HepG2 (cell line): Measurements from ENCODE around the gene NHERF2. TPM values are rescaled to one million over a fixed set of nuclear protein-coding genes. Genes with fewer than 3 reads are reported as not detected.
A peak's percentile ranks its signal among the peaks of the same experiment; 100 is the strongest.

Experiments
- CC2D1A ChIP-seq: sonication (generic); formaldehyde crosslinking; IDR thresholded peaks from 2 replicates; pipeline ENCODE4 v1.8.1; 2023; ENCODE audit warnings: mild to moderate bottlenecking, missing genetic modification reagents
- ELF4 ChIP-seq: sonication (generic); formaldehyde crosslinking; IDR thresholded peaks from 2 replicates; pipeline ENCODE4 v1.5.0; 2020; ENCODE audit warnings: missing genetic modification reagents, mild to moderate bottlenecking, moderate library complexity, borderline replicate concordance
- FOXA1 ChIP-seq, 2 experiments: fragments of 450-650 bp in 1 of 2; sonication (generic) in 1 of 2; formaldehyde crosslinking in 1 of 2; IDR thresholded peaks; 2 replicates each; pipeline versions ENCODE4 v1.4.0 to v1.6.1; 2016 to 2020; ENCODE audit warnings: missing genetic modification reagents in 1 of 2
- HES4 ChIP-seq: sonication (generic); formaldehyde crosslinking; IDR thresholded peaks from 2 replicates; pipeline ENCODE4 v1.9.0; 2021; ENCODE audit warnings: mild to moderate bottlenecking, missing genetic modification reagents, borderline replicate concordance
- HNRNPH1 ChIP-seq: fragments of 200-400 bp; formaldehyde crosslinking; optimal IDR thresholded peaks from 2 replicates; pipeline ENCODE3; 2017; ENCODE audit warnings: mild to moderate bottlenecking, low read depth, low read length
- KDM1A ChIP-seq: IDR thresholded peaks from 2 replicates; pipeline ENCODE4 v1.6.1; 2016; ENCODE audit warnings: missing compliant biosample characterization
- KDM3A ChIP-seq: IDR thresholded peaks from 2 replicates; pipeline ENCODE4 v1.6.1; 2018; ENCODE audit warnings: low read depth, missing compliant biosample characterization
- KLF16 ChIP-seq, 2 experiments: sonication (generic) in 1 of 2; formaldehyde crosslinking in 1 of 2; IDR thresholded peaks; 2 replicates each; pipeline versions ENCODE4 v1.6.1 to v1.8.0; 2016 to 2023; ENCODE audit warnings: missing genetic modification reagents in 2 of 2, missing compliant biosample characterization in 1 of 2
- NKX3-1 ChIP-seq: sonication (generic); formaldehyde crosslinking; IDR thresholded peaks from 2 replicates; pipeline ENCODE4 v1.5.0; 2020; ENCODE audit warnings: missing genetic modification reagents
- SKIL ChIP-seq: sonication (generic); formaldehyde crosslinking; IDR thresholded peaks from 2 replicates; pipeline ENCODE4 v1.8.0; 2022; ENCODE audit warnings: missing genetic modification reagents, mild to moderate bottlenecking, moderate library complexity, borderline replicate concordance
- SMC3 ChIP-seq: IDR thresholded peaks from 2 replicates; pipeline ENCODE4 v1.6.1; 2011; ENCODE audit warnings: low read length, improper control_type of control experiment
- SNAI1 ChIP-seq: sonication (generic); formaldehyde crosslinking; IDR thresholded peaks from 2 replicates; pipeline ENCODE4 v1.5.0; 2020; ENCODE audit warnings: mild to moderate bottlenecking, missing genetic modification reagents, borderline replicate concordance
- SSRP1 ChIP-seq: IDR thresholded peaks from 2 replicates; pipeline ENCODE4 v1.6.1; 2016; ENCODE audit warnings: control low read depth
- STAG1 ChIP-seq: sonication (generic); formaldehyde crosslinking; IDR thresholded peaks from 2 replicates; pipeline ENCODE4 v1.4.0; 2020; ENCODE audit warnings: missing genetic modification reagents
- TAF15 ChIP-seq: fragments of 200-400 bp; formaldehyde crosslinking; IDR thresholded peaks from one replicate; pipeline ENCODE4 v1.6.1; 2018; ENCODE audit warnings: mild to moderate bottlenecking, low read depth, low read length; ENCODE audit not compliant: poor library complexity, severe bottlenecking
- ZFX ChIP-seq: sonication (generic); formaldehyde crosslinking; IDR thresholded peaks from 2 replicates; pipeline ENCODE4 v1.4.0; 2020; ENCODE audit warnings: mild to moderate bottlenecking, low read depth, missing genetic modification reagents, moderate library complexity
- ZNF224 ChIP-seq: sonication (generic); formaldehyde crosslinking; IDR thresholded peaks from 2 replicates; pipeline ENCODE4 v1.5.0; 2020; ENCODE audit warnings: mild to moderate bottlenecking, missing genetic modification reagents
- ZNF256 ChIP-seq: sonication (generic); formaldehyde crosslinking; conservative IDR thresholded peaks from 2 replicates; pipeline ENCODE4 v1.4.0; 2020; ENCODE audit warnings: missing genetic modification reagents
- ZNF383 ChIP-seq: sonication (generic); formaldehyde crosslinking; IDR thresholded peaks from 2 replicates; pipeline ENCODE4 v1.4.0; 2020; ENCODE audit warnings: missing genetic modification reagents, mild to moderate bottlenecking, borderline replicate concordance
- ZNF609 ChIP-seq: sonication (generic); formaldehyde crosslinking; IDR thresholded peaks from 2 replicates; pipeline ENCODE4 v1.4.0; 2020; ENCODE audit warnings: mild to moderate bottlenecking, missing genetic modification reagents, borderline replicate concordance
- ZNF614 ChIP-seq: IDR thresholded peaks from 2 replicates; pipeline ENCODE4 v1.6.1; 2018; ENCODE audit warnings: missing biosample characterization, missing genetic modification reagents, inconsistent platforms, borderline replicate concordance
- ZNF652 ChIP-seq: IDR thresholded peaks from 2 replicates; pipeline ENCODE4 v1.6.1; 2016; ENCODE audit warnings: low read depth, borderline replicate concordance
- ZNF670 ChIP-seq: sonication (generic); formaldehyde crosslinking; IDR thresholded peaks from 2 replicates; pipeline ENCODE4 v1.8.0; 2022; ENCODE audit warnings: mild to moderate bottlenecking, missing genetic modification reagents, borderline replicate concordance
- ZNF776 ChIP-seq: sonication (generic); formaldehyde crosslinking; IDR thresholded peaks from 2 replicates; pipeline ENCODE4 v1.4.0; 2020; ENCODE audit warnings: mild to moderate bottlenecking, missing genetic modification reagents
- polyA plus RNA-seq, 8 experiments: library from polyadenylated mRNA; depleted of rRNA in 3 of 8; stranded (reverse) in 7 of 8; unstranded in 1 of 8; fragments of >200 nt; fragmentation: Illumina TruSeq in 4 of 8; extraction: Trizol in 4 of 8; gene quantifications; 2 replicates each; pipeline versions ENCODE4 v1.2.1 to v1.2.3, GENCODE V29; 2011 to 2016; ENCODE audit warnings: low read depth in 4 of 8, missing spikeins in 1 of 8, mixed read lengths in 1 of 8; ENCODE audit not compliant: insufficient read depth in 1 of 8
- total RNA-seq, 5 experiments: library from RNA; depleted of rRNA; stranded (reverse); fragments of >200 nt; fragmentation: Illumina TruSeq; extraction: Trizol; gene quantifications; 2 replicates each; pipeline ENCODE4 v1.2.3, GENCODE V29; 2016; ENCODE audit warnings: low read depth in 1 of 5

Gene NHERF2
- total and polyA plus RNA-seq, 2 of the 13 experiments (the other 11 are each of a cell fraction or from before 2014, with no cell fraction given) = 23.7 to 39.3 TPM

- TF ChIP-seq ZNF609 (no peak), ZNF614 (no peak), ZFX (peak; percentile 30), HNRNPH1 (no peak), ZNF652 (CRISPR knock-in tag) (no peak), ZNF383 (no peak), KDM3A (no peak), ZNF256 (CRISPR knock-in tag) (no peak), ZNF224 (CRISPR knock-in tag) (no peak), SSRP1 (CRISPR knock-in tag) (no peak), HES4 (no peak), SNAI1 (CRISPR knock-in tag) (no peak), ZNF670 (no peak), CC2D1A (CRISPR knock-in tag) (no peak), STAG1 (CRISPR knock-in tag) (no peak), SKIL (no peak), TAF15 (no peak), ZNF776 (no peak), FOXA1 (IDR thresholded peaks at IDR 0.05) (no peak), FOXA1 (CRISPR knock-in tag; IDR thresholded peaks at IDR 0.05) (peak; percentile 58), KLF16 (CRISPR knock-in tag; IDR thresholded peaks at IDR 0.05) (no peak; a peak in 1 of 4 replicates), SMC3 (no peak), KDM1A (CRISPR knock-in tag) (no peak), ELF4 (CRISPR knock-in tag) (no peak), NKX3-1 (no peak)
Measured at GRCh38 chr16:2015117-2015946, 11.4 kb upstream of the NHERF2 start (continued).
